ENCODE results near the gene DHCR7.

Gene DHCR7

DNA sequence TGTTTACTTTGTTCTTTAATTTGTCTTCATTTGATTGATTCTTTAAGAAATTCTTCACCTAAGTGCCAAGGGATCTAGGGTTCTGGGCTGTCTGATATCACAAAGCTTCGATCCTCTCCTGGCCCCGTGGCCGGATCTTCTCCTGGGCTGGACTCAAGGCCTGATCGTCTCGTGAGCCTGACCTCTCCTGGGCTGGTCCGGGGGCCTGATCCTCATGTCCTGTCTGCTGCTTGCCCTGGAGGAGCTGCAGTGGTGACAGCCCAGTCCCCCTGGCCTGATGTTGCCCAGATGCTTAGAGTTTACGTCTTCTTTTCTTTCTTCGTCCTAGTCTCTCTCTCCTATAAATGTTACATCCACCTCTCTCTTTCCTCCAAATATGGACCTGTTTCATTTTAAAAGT lies 8.1 kb upstream of the DHCR7 start:
- DNase-seq (ENCODE audit: low spot score) = no peak

- no peak for DNase-seq (ENCODE audit: low spot score)
Observed at GRCh38 chr11:71454470-71455113, 6.4 kb upstream of the DHCR7 start.

- DNase-seq (ENCODE audit: low spot score) = peak; percentile 5
Observed at GRCh38 chr11:71453918-71454304, 5.7 kb upstream of the DHCR7 start.

GRCh38 chr11:71453037-71453917 lies 5.1 kb upstream of the DHCR7 start, which contains the start of gene NADSYN1:
TSS of gene NADSYN1 (plus strand) at chr11:71453203. CDS start at chr11:71453297, 94 bp downstream.
- DNase-seq (ENCODE audit: low spot score) = peak; percentile 93

DNA sequence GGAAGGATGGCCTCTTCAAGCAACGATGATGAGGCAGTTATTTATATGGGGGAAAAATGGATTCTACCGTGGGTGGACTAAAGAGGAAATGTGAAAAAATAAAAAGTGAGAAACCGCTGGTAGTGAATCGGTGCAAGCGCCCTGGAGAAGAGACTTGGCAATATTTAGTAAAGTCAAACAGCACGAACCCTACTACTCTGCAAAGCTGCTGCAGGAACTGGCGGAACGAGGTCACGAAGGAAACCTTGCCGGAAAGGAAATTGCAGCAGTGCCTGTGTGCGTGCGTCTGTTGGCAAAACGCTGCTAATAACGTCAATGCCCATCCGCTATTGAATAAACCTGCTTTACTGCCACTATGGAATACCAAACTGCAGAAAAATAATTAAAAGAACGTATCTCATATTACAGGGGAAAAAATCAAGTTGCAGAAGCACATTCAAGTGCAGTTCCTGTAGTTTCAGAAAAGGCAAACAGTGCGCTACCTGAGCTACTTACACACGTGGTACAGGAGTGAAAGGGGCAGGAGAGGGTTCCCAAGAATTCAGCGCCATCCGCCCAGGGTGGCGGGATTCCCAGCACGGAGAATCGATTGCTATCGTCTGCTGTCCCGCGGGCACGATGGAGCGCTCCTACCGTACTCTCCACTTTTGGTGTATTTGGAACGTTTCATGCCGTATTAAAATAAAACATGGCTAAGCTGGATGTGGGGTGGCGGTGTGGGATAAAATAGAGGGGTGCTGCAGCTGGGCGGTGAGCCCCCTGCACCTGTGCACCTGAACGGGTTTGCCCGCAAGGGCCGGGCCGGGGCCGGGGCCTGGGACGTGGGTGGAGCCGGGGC lies 4.2 kb upstream of the DHCR7 start:
- DNase-seq (ENCODE audit: low spot score) = peak; percentile 61

DNA sequence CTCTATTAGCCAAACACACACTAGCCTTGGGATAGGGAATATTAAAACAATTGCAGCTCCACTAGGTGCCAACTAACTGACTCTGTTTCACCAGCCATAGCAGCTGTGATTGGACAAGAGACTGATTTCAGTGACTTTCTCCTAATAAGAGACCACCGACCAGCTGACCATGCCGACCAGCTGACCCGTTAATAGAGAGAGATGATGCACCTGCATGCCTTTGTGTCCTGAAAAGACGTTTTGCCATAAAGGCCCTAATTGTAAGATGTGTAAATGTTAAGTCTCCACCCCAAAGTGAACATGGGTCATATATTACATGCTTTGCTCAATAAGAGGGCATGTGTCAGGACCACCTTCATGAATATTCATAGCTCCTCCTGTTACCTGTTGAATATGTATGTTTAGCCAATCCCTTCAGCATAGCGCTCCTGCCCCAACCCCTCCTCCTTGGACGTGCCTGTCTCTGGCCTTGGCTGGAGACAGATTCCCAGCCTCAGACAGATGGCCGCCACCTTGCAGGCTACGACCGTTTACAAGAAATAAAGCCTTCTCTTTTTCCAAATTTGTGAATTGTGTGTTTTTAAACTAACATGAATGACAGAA lies 3.5 kb upstream of the DHCR7 start:
- peak; percentile 67 for DNase-seq (ENCODE audit: low spot score)

- DNase-seq (ENCODE audit: low spot score) = no peak
Observed at GRCh38 chr11:71450939-71451338, 2.7 kb upstream of the DHCR7 start.

GRCh38 chr11:71450507-71450906 lies 2.3 kb upstream of the DHCR7 start:
- DNase-seq (ENCODE audit: low spot score) = no peak

- peak; percentile 19 for DNase-seq (ENCODE audit: low spot score)
Observed at GRCh38 chr11:71449596-71449995, 1.4 kb upstream of the DHCR7 start.

DNA sequence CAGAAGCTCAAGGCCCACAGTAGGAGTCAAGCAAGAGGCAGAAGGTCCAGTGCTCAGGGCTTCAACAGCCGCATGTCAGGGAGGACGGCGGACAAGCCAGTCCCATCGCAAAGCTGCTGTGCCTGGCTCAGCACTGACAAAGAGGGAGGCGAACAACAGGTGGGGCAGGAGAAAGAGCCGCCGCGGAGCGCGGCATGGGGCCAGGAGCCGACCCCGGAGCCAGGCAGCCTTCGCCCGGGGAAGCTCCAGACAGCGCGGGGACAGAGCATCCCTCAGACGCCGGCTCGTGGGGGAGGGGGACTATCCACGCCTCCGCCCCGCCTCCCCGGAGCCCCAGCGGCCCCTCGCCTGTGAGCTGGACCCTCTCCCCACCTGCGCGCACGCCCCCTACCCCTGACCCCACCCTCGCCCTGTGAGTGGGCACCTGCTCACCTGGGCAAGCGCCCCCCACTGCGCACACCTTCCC lies 369 bp downstream of the DHCR7 start:
- no peak for DNase-seq (ENCODE audit: low spot score)

DNA sequence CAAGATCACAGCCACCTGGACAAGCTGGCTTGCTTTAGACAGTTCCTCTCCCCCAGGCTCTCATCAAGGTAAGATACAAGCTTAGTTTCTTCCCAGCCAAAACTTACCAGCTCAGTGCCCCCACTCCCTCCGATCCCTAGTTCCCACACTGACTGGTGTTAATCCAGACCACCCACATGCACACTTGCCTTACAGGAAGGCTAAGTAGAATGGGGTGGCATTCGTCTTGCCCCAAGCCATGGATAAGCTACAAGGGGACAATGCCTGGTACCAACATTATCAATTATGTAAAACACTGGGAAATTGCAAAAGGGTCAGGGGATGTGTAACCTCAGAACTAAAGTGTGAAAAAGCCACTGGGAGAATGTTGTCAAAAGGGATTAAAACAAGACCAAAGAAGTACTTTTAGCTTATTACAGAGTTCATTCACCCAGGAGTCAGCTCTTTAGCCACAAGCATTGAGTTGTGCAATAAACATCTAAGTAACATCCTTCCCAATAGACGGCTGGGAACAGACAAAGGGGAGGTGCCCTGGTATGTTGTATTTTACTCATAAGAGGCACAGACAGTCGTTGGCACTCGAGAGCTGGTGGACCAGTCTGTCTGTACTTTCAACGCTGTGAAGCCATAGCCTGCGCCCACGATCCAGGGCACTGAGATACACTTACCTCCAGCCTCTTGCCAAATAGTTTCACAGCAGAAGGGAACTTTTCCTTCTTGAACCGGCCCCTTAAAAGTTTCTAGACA lies 1.1 kb downstream of the DHCR7 start:
- peak; percentile 15 for DNase-seq (ENCODE audit: low spot score)

GRCh38 chr11:71446150-71446549 lies 2.0 kb downstream of the DHCR7 start:
- DNase-seq (ENCODE audit: low spot score) = no peak

- DNase-seq (ENCODE audit: low spot score) = no peak
Observed at GRCh38 chr11:71444811-71445210, 3.4 kb downstream of the DHCR7 start.

DNA sequence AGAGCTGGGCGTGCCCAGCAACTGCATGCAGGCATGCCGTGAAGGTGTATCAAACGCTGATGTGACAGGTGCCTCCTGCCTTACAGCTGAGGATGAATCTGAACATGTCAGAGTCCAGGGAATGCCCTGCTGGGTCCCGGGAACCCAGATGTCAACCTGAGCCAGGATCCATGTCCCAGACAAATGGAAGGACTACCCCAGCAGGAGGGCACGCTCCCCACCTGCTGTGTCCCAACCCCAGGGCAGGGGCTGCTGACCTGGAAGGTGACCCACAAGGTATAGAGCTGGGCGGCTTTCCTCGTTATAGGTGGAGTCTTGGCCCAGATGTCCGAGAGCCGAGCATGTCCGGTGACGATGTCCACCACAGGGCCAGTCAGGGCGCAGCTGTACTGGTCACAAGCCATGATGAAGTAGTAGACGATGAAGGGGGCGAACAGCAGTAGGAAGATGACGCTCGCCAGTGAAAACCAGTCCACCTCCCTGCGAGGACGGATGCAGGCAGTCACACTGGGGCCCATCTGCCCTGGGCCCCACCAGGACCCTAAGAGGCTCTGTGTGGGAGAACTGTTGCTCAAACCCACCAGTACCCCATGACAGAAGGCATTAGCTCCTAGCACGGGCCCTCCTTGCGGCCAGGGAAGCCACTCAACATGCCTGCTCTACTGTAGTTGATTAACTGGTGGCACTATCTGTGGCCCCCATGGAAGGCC lies 4.3 kb downstream of the DHCR7 start:
- DNase-seq (ENCODE audit: low spot score) = no peak

DNA sequence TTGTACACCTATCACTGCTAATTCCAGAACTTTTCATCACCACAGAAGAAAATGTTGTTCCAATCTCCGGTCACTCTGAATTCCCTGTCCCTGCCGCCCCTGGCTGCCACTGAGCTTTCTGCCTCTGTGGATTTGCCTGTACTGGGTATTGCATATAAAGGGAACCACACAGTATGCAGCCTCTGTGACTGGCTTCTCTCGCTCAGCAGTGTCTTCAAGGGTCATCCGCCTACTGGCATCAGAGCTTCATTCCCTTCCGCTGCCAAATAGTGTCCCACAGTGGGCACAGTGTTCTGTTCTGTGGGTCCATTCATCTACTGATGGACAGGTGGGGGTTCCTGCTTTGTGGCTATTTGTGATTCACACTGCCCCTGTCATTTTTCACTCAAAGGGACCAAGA lies 5.3 kb downstream of the DHCR7 start:
- DNase-seq (ENCODE audit: low spot score) = no peak

GRCh38 chr11:71442123-71442522 lies 6.1 kb downstream of the DHCR7 start:
- DNase-seq (ENCODE audit: low spot score) = no peak

- DNase-seq (ENCODE audit: low spot score) = no peak
Observed at GRCh38 chr11:71441251-71441650, 6.9 kb downstream of the DHCR7 start.

GRCh38 chr11:71440021-71440755 lies 8.0 kb downstream of the DHCR7 start:
- DNase-seq (ENCODE audit: low spot score) = no peak

DNA sequence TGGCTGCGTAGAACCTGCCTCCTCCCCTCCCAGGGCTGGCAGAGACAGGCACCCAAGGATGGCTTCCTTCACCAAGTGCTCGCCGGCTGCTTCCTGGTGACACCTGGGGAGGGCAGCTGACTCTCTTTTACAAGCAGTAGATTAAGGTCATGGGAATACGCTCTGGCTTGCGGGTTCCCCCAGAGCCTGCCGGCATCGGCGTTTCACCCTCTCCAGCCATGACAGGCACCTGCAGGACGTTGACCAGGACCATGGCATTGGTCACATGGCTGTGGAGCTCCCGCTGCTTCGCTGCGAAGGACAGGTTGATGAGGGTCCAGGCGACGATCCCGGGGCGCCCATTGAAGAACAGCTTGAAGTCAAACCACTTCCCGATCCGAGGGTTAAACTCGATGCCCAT lies 9.5 kb downstream of the DHCR7 start:
- DNase-seq (ENCODE audit: low spot score) = no peak

- DNase-seq (ENCODE audit: low spot score) = no peak
Observed at GRCh38 chr11:71437879-71438278, 10.3 kb downstream of the DHCR7 start.

Measured in NAMALWA (cell line).